Neutrophil (primary cell): ENCODE measurements around the gene MYL4.
"Not testable (repeated sequence)": the region's sequence is repeated elsewhere in the genome, so short reads cannot be mapped to it uniquely, and the experiment has no call there.

Experiments used
- H3K27ac ChIP-seq: fragments of 200-600 bp; sonication (generic); 2 replicates; pipeline ENCODE4 v1.5.1; 2016; ENCODE audit warnings: mild to moderate bottlenecking, moderate library complexity
- H3K27me3 ChIP-seq: fragments of 200-600 bp; sonication (generic); 2 replicates; pipeline ENCODE4 v1.6.0; 2016; ENCODE audit warnings: mild to moderate bottlenecking
- H3K36me3 ChIP-seq: fragments of 200-600 bp; sonication (generic); 2 replicates; pipeline ENCODE4 v1.5.1; 2017
- H3K4me1 ChIP-seq, 2 experiments: fragments of 200-600 bp in 1 of 2; sonication (generic) in 1 of 2; 1 replicate in 1 of 2; 2 replicates in 1 of 2; pipeline versions ENCODE4 v1.5.1 to v1.6.1; 2013 to 2016; ENCODE audit warnings: low read depth in 1 of 2, low read length in 1 of 2, mild to moderate bottlenecking in 1 of 2, moderate library complexity in 1 of 2; ENCODE audit not compliant: control insufficient read depth in 1 of 2, insufficient read depth in 1 of 2
- H3K4me3 ChIP-seq, 2 experiments: fragments of 200-600 bp in 1 of 2; sonication (generic) in 1 of 2; 1 replicate in 1 of 2; 2 replicates in 1 of 2; pipeline ENCODE4 v1.5.1; 2013 to 2016; ENCODE audit warnings: low read depth in 1 of 2, low read length in 1 of 2, mild to moderate bottlenecking in 1 of 2, moderate library complexity in 1 of 2
- H3K9me3 ChIP-seq: fragments of 200-600 bp; sonication (generic); 2 replicates; pipeline ENCODE4 v1.5.1; 2016
- CTCF ChIP-seq: fragments of 200-600 bp; sonication (generic); IDR thresholded peaks from 2 replicates; pipeline ENCODE4 v1.5.1; 2016; ENCODE audit warnings: antibody characterized with exemption

Gene MYL4

GRCh38 chr17:47170710-47171109, 38.4 kb upstream of the MYL4 start:
- Histone ChIP-seq H3K27me3 (no peaks in the 10 kb centered on the region), H3K4me3 (no peak overlapping the region), H3K4me1 (peaks cover 7 to 20% of the 10 kb centered on the region in 2 experiments), H3K9me3 (no peaks in the 10 kb centered on the region), H3K27ac (no peak overlapping the region), H3K36me3 (peaks cover 32% of the 10 kb centered on the region)
- no peak for TF ChIP-seq CTCF

- Histone ChIP-seq H3K4me3 (no peak overlapping the region), H3K4me1 (peaks cover 7 to 20% of the 10 kb centered on the region in 2 experiments), H3K27ac (no peak overlapping the region), H3K27me3 (no peaks in the 10 kb centered on the region), H3K9me3 (no peaks in the 10 kb centered on the region), H3K36me3 (peaks cover 18% of the 10 kb centered on the region)
- no peak for TF ChIP-seq CTCF
Measured at GRCh38 chr17:47172696-47173565, 36.2 kb upstream of the MYL4 start.

- not testable (repeated sequence) for H3K27me3 ChIP-seq, H3K9me3 ChIP-seq, H3K4me3 ChIP-seq
- Histone ChIP-seq H3K4me1 (peaks cover 7 to 20% of the 10 kb centered on the region in 2 experiments), H3K36me3 (peaks cover 13% of the 10 kb centered on the region), H3K27ac (peak overlapping the region; percentile 59)
Measured at GRCh38 chr17:47174823-47175222, 34.3 kb upstream of the MYL4 start.

- no peaks in the 10 kb centered on the region for H3K9me3 ChIP-seq
- H3K27me3 ChIP-seq = no peaks in the 10 kb centered on the region
- H3K27ac ChIP-seq = no peak overlapping the region
- H3K36me3 ChIP-seq = peaks cover 12% of the 10 kb centered on the region
- no peak overlapping the region for H3K4me3 ChIP-seq
- H3K4me1 ChIP-seq = peaks cover 16 to 20% of the 10 kb centered on the region in 2 experiments
- no peak for TF ChIP-seq CTCF
Measured at GRCh38 chr17:47176389-47176826, 32.7 kb upstream of the MYL4 start.

GRCh38 chr17:47177261-47177660, 31.9 kb upstream of the MYL4 start:
- H3K4me3 ChIP-seq = no peak overlapping the region
- peaks cover 12% of the 10 kb centered on the region for H3K36me3 ChIP-seq
- no peaks in the 10 kb centered on the region for H3K27me3 ChIP-seq
- H3K9me3 ChIP-seq = no peaks in the 10 kb centered on the region
- H3K27ac ChIP-seq = no peak overlapping the region
- TF ChIP-seq CTCF = no peak
- H3K4me1 ChIP-seq = peaks cover 16 to 20% of the 10 kb centered on the region in 2 experiments

GRCh38 chr17:47179141-47179540, 30.0 kb upstream of the MYL4 start:
- Histone ChIP-seq H3K27ac (no peak overlapping the region), H3K4me3 (no peak overlapping the region), H3K9me3 (no peaks in the 10 kb centered on the region), H3K36me3 (peaks cover 12% of the 10 kb centered on the region), H3K27me3 (no peaks in the 10 kb centered on the region), H3K4me1 (peaks cover 11 to 12% of the 10 kb centered on the region in 2 experiments)
- no peak for TF ChIP-seq CTCF
